DOHH2 (cell line): ENCODE measurements around the gene FAM83E.
A peak's percentile ranks its signal among the peaks of the same experiment; 100 is the strongest.

ENCODE experiments used
- H3F3A ChIP-seq: fragments of 200-600 bp; sonication (generic), shearing (Covaris generic); 2 replicates; pipeline ENCODE4 v1.6.0; 2016; ENCODE audit warnings: antibody characterized with exemption, mild to moderate bottlenecking; ENCODE audit not compliant: control insufficient read depth, insufficient read depth
- H3K27ac ChIP-seq: fragments of 200-600 bp; sonication (generic); 2 replicates; pipeline ENCODE4 v1.5.1; 2014; ENCODE audit warnings: low read depth, mild to moderate bottlenecking, low read length, moderate library complexity
- H3K27me3 ChIP-seq: fragments of 200-600 bp; sonication (generic); 2 replicates; pipeline ENCODE4 v1.6.1; 2014; ENCODE audit warnings: mild to moderate bottlenecking, low read length, mixed read lengths; ENCODE audit not compliant: control insufficient read depth
- H3K36me3 ChIP-seq: fragments of 200-600 bp; sonication (generic); 2 replicates; pipeline ENCODE4 v1.6.1; 2014; ENCODE audit warnings: mild to moderate bottlenecking, low read length, moderate library complexity, mixed read lengths; ENCODE audit not compliant: control insufficient read depth
- H3K4me1 ChIP-seq: fragments of 200-600 bp; sonication (generic); 2 replicates; pipeline ENCODE4 v1.6.1; 2014; ENCODE audit warnings: mild to moderate bottlenecking, low read length, mixed read lengths; ENCODE audit not compliant: control insufficient read depth
- H3K4me2 ChIP-seq: fragments of 200-600 bp; sonication (generic); 2 replicates; pipeline ENCODE4 v1.6.0; 2014; ENCODE audit warnings: mild to moderate bottlenecking, low read length, moderate library complexity
- H3K4me3 ChIP-seq: fragments of 200-600 bp; sonication (generic); 2 replicates; pipeline ENCODE4 v1.5.1; 2014; ENCODE audit warnings: mild to moderate bottlenecking, low read length, mixed read lengths
- H3K79me2 ChIP-seq: fragments of 200-600 bp; sonication (generic); 2 replicates; pipeline ENCODE4 v1.6.1; 2014; ENCODE audit warnings: mild to moderate bottlenecking, low read length, mixed read lengths; ENCODE audit not compliant: control insufficient read depth
- H3K9me2 ChIP-seq: fragments of 200-600 bp; sonication (generic); replicated peaks from 2 replicates; pipeline ENCODE4 v1.6.1; 2014; ENCODE audit warnings: mild to moderate bottlenecking, low read length, mixed read lengths; ENCODE audit not compliant: control insufficient read depth
- H3K9me3 ChIP-seq: fragments of 200-600 bp; sonication (generic); 2 replicates; pipeline ENCODE4 v1.6.1; 2014; ENCODE audit warnings: antibody characterized with exemption, low read length, mixed read lengths; ENCODE audit not compliant: control insufficient read depth, insufficient read depth
- H4K20me1 ChIP-seq: fragments of 200-600 bp; sonication (generic); 2 replicates; pipeline ENCODE4 v1.6.0; 2014; ENCODE audit warnings: low read depth, mild to moderate bottlenecking, antibody characterized with exemption, low read length, moderate library complexity; ENCODE audit not compliant: control insufficient read depth, insufficient read depth
- EZH2phosphoT487 ChIP-seq: fragments of 200-600 bp; sonication (generic); IDR thresholded peaks from 2 replicates; pipeline ENCODE4 v1.6.1; 2017; ENCODE audit warnings: borderline replicate concordance, mild to moderate bottlenecking, antibody characterized with exemption, low read length, moderate library complexity, mixed read lengths
- TF ChIP-seq, protein P1 (sequence below): fragments of 200-600 bp; sonication (generic); IDR thresholded peaks from one replicate; pipeline ENCODE4 v1.5.1; 2014; ENCODE audit warnings: antibody characterized with exemption, mild to moderate bottlenecking, low read depth, low read length; ENCODE audit not compliant: poor library complexity, severe bottlenecking

FAM83E gene

DNA sequence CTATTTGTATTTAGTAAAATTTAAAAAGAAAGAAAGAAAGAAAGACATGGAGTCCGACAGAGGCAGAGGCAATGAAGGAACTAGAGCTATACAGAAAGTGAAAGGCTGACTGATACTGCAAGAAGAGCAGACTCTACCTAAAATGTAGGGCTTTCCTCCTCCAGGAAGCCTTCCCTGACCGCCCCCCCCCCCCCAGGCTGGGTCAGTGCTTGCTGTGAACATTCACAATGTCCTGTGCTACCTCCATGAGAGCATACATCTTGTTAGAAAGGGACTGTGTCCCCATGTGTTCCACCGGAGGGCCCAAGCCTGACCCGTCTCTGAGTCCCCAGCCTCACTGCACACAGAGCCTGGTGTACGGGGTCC lies 36.8 kb upstream of the FAM83E start:
- H3K36me3 ChIP-seq, result no peaks in the 10 kb centered on the region
- peaks cover 24% of the 10 kb centered on the region for H3F3A ChIP-seq
- no peak overlapping the region for H3K27ac ChIP-seq
- H4K20me1 ChIP-seq, result no peaks in the 10 kb centered on the region
- H3K4me1 ChIP-seq, result peaks cover 63% of the 10 kb centered on the region
- no peak overlapping the region for H3K4me2 ChIP-seq
- no peaks in the 10 kb centered on the region for H3K79me2 ChIP-seq
- no peaks in the 10 kb centered on the region for H3K27me3 ChIP-seq
- H3K9me3 ChIP-seq, result no peaks in the 10 kb centered on the region
- TF ChIP-seq EZH2phosphoT487, result no peak
- TF ChIP-seq, protein P1, sequence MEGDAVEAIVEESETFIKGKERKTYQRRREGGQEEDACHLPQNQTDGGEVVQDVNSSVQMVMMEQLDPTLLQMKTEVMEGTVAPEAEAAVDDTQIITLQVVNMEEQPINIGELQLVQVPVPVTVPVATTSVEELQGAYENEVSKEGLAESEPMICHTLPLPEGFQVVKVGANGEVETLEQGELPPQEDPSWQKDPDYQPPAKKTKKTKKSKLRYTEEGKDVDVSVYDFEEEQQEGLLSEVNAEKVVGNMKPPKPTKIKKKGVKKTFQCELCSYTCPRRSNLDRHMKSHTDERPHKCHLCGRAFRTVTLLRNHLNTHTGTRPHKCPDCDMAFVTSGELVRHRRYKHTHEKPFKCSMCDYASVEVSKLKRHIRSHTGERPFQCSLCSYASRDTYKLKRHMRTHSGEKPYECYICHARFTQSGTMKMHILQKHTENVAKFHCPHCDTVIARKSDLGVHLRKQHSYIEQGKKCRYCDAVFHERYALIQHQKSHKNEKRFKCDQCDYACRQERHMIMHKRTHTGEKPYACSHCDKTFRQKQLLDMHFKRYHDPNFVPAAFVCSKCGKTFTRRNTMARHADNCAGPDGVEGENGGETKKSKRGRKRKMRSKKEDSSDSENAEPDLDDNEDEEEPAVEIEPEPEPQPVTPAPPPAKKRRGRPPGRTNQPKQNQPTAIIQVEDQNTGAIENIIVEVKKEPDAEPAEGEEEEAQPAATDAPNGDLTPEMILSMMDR, result no peak
- no peaks in the 10 kb centered on the region for H3K9me2 ChIP-seq
- no peak overlapping the region for H3K4me3 ChIP-seq

DNA sequence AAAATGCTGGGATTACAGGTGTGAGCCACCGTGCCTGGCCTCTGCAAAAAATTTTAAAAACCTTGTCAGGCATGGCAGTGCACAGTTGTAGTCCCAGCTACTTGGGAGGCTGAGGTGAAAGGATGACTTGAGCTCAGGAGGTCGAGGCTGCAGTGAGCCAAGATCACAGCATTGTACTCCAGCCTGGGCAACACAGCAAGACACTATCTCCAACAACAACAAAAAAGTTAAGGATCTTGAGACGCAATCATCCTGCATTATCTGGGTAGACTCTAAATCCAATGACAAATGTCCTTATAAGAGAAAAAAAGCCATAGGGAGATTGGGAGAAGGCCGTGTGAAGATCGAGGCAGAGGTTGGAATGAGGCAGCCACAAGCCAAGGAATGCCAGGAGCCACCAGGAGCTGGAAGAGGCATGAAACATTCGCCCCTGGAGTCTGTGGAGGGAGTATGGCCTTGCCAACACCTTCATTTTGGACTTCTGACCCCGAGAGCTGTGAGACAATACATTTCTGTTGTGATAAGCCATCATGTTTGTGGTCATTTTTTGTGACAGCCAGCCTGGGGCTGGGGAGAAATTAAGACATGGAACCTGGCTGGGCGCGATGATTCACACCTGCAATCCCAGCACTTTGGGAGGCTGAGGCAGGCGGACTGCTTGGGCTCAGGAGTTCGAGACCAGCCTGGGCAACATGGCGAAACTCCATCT lies 36.3 kb upstream of the FAM83E start:
- Histone ChIP-seq H4K20me1 (no peaks in the 10 kb centered on the region), H3K9me2 (no peaks in the 10 kb centered on the region), H3K9me3 (no peaks in the 10 kb centered on the region), H3F3A (peaks cover 24% of the 10 kb centered on the region), H3K79me2 (no peaks in the 10 kb centered on the region), H3K36me3 (no peaks in the 10 kb centered on the region), H3K27me3 (no peaks in the 10 kb centered on the region), H3K4me1 (peaks cover 65% of the 10 kb centered on the region), H3K27ac (no peak overlapping the region), H3K4me2 (no peak overlapping the region), H3K4me3 (no peak overlapping the region)
- TF ChIP-seq, protein P1, result no peak
- TF ChIP-seq EZH2phosphoT487, result no peak

GRCh38 chr19:48648134-48648533 lies 33.3 kb upstream of the FAM83E start:
- no peaks in the 10 kb centered on the region for H3K9me2 ChIP-seq
- H3K27ac ChIP-seq, result peak overlapping the region; percentile 95
- no peaks in the 10 kb centered on the region for H3K27me3 ChIP-seq
- peak overlapping the region; percentile 61 for H3K4me3 ChIP-seq
- peaks cover 75% of the 10 kb centered on the region for H3K4me1 ChIP-seq
- H3K4me2 ChIP-seq, result peak overlapping the region; percentile 67
- no peaks in the 10 kb centered on the region for H3K79me2 ChIP-seq
- H3F3A ChIP-seq, result peaks cover 28% of the 10 kb centered on the region
- no peaks in the 10 kb centered on the region for H4K20me1 ChIP-seq
- TF ChIP-seq, protein P1, result no peak
- no peak for TF ChIP-seq EZH2phosphoT487
- H3K36me3 ChIP-seq, result no peaks in the 10 kb centered on the region
- H3K9me3 ChIP-seq, result no peaks in the 10 kb centered on the region
